ENCODE data around the gene LZTS3. TPM values are rescaled to one million over a fixed set of nuclear protein-coding genes. Genes with fewer than 3 reads are reported as not detected.

The LZTS3 gene
- total and polyA plus RNA-seq, 2 of the 13 experiments (the other 11 are each of a cell fraction or from before 2014, with no cell fraction given), result 10.1 to 31.3 TPM

DNA sequence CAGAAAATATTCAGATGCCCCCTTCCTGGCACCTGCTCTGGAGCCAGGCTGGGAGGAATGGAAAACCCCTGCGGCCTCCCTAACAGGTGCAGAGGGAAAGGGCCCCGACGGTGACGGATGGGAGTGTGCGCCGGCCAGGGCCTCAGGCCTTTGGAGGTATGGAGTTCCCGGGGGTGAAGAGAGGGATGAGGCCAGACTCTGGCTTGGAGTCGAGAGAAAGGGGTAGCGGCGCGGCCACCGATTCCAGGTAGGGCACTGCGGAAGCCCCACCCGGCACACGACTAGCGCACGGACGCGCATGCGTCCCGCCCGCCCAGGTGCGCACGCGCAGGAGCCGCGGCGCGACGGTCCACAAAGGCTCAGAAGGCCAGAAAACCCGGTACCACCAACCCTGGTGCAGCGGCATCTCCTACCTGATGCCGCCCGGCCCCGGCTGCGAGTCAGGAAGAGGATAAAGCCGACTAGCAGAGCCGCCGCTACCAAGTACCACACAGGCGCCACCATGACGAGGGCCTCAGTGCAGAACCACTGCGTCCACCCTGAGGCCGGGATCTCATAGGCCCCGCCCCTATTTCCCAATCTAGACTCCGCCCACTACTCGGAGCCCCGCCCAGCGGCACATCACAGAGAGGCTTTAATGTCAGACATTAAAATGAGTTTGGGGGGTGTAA is 30.9 kb upstream of the LZTS3 start, which contains the start of gene DDRGK1 (continued):
- peak; percentile 88; the same call in 1 of the 2 replicates for TF ChIP-seq ISX (CRISPR knock-in tag; conservative IDR thresholded peaks at IDR 0.05)
- TF ChIP-seq GPN1 (CRISPR knock-in tag; IDR thresholded peaks at IDR 0.05; ENCODE audit: borderline replicate concordance), result no peak
- TF ChIP-seq BORCS8-MEF2B (CRISPR knock-in tag; IDR thresholded peaks at IDR 0.05), result peak; percentile 66; the same call in 1 of the 2 replicates
- peak; percentile 68 for TF ChIP-seq TCF7 (IDR thresholded peaks at IDR 0.05; ENCODE audit: low read depth)
- TF ChIP-seq, protein P1, sequence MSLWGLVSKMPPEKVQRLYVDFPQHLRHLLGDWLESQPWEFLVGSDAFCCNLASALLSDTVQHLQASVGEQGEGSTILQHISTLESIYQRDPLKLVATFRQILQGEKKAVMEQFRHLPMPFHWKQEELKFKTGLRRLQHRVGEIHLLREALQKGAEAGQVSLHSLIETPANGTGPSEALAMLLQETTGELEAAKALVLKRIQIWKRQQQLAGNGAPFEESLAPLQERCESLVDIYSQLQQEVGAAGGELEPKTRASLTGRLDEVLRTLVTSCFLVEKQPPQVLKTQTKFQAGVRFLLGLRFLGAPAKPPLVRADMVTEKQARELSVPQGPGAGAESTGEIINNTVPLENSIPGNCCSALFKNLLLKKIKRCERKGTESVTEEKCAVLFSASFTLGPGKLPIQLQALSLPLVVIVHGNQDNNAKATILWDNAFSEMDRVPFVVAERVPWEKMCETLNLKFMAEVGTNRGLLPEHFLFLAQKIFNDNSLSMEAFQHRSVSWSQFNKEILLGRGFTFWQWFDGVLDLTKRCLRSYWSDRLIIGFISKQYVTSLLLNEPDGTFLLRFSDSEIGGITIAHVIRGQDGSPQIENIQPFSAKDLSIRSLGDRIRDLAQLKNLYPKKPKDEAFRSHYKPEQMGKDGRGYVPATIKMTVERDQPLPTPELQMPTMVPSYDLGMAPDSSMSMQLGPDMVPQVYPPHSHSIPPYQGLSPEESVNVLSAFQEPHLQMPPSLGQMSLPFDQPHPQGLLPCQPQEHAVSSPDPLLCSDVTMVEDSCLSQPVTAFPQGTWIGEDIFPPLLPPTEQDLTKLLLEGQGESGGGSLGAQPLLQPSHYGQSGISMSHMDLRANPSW (CRISPR knock-in tag; IDR thresholded peaks at IDR 0.05; ENCODE audit: borderline replicate concordance), result peak; percentile 77; the same call in 1 of the 2 replicates
- peak; percentile 93 for TF ChIP-seq ZNF256 (CRISPR knock-in tag; conservative IDR thresholded peaks at IDR 0.05)
- no peak for TF ChIP-seq ZNF780A (CRISPR knock-in tag; IDR thresholded peaks at IDR 0.05)
- TF ChIP-seq, protein P2, sequence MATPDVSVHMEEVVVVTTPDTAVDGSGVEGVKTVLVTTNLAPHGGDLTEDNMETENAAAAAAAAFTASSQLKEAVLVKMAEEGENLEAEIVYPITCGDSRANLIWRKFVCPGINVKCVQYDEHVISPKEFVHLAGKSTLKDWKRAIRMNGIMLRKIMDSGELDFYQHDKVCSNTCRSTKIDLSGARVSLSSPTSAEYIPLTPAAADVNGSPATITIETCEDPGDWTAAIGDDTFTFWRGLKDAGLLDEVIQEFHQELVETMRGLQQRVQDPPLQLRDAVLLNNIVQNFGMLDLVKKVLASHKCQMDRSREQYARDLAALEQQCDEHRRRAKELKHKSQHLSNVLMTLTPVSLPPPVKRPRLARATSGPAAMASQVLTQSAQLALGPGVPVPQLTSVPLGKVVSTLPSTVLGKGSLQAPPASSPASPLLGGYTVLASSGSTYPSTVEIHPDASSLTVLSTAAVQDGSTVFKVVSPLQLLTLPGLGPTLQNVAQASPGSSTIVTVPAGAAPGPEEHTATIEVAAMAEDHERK (CRISPR knock-in tag; IDR thresholded peaks at IDR 0.05; ENCODE audit: low read depth), result no peak
- TF ChIP-seq, protein P3, sequence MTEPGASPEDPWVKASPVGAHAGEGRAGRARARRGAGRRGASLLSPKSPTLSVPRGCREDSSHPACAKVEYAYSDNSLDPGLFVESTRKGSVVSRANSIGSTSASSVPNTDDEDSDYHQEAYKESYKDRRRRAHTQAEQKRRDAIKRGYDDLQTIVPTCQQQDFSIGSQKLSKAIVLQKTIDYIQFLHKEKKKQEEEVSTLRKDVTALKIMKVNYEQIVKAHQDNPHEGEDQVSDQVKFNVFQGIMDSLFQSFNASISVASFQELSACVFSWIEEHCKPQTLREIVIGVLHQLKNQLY (CRISPR knock-in tag; IDR thresholded peaks at IDR 0.05), result peak; percentile 18
- peak; percentile 72; the same call in 1 of the 2 replicates for TF ChIP-seq SIN3A (IDR thresholded peaks at IDR 0.05; ENCODE audit: borderline replicate concordance, low read depth, low read length)
- TF ChIP-seq, protein P4, sequence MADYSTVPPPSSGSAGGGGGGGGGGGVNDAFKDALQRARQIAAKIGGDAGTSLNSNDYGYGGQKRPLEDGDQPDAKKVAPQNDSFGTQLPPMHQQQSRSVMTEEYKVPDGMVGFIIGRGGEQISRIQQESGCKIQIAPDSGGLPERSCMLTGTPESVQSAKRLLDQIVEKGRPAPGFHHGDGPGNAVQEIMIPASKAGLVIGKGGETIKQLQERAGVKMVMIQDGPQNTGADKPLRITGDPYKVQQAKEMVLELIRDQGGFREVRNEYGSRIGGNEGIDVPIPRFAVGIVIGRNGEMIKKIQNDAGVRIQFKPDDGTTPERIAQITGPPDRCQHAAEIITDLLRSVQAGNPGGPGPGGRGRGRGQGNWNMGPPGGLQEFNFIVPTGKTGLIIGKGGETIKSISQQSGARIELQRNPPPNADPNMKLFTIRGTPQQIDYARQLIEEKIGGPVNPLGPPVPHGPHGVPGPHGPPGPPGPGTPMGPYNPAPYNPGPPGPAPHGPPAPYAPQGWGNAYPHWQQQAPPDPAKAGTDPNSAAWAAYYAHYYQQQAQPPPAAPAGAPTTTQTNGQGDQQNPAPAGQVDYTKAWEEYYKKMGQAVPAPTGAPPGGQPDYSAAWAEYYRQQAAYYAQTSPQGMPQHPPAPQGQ (CRISPR knock-in tag; IDR thresholded peaks at IDR 0.05; ENCODE audit: borderline replicate concordance), result 0 out of 2 replicates have a peak, but pooled peaks have one; percentile 60
- TF ChIP-seq HNRNPUL1 (IDR thresholded peaks at IDR 0.05; ENCODE audit: low read depth, low read length), result no peak
- TF ChIP-seq PRMT3 (CRISPR knock-in tag; IDR thresholded peaks at IDR 0.05; ENCODE audit: borderline replicate concordance, low read depth), result no peak
- TF ChIP-seq, protein P5, sequence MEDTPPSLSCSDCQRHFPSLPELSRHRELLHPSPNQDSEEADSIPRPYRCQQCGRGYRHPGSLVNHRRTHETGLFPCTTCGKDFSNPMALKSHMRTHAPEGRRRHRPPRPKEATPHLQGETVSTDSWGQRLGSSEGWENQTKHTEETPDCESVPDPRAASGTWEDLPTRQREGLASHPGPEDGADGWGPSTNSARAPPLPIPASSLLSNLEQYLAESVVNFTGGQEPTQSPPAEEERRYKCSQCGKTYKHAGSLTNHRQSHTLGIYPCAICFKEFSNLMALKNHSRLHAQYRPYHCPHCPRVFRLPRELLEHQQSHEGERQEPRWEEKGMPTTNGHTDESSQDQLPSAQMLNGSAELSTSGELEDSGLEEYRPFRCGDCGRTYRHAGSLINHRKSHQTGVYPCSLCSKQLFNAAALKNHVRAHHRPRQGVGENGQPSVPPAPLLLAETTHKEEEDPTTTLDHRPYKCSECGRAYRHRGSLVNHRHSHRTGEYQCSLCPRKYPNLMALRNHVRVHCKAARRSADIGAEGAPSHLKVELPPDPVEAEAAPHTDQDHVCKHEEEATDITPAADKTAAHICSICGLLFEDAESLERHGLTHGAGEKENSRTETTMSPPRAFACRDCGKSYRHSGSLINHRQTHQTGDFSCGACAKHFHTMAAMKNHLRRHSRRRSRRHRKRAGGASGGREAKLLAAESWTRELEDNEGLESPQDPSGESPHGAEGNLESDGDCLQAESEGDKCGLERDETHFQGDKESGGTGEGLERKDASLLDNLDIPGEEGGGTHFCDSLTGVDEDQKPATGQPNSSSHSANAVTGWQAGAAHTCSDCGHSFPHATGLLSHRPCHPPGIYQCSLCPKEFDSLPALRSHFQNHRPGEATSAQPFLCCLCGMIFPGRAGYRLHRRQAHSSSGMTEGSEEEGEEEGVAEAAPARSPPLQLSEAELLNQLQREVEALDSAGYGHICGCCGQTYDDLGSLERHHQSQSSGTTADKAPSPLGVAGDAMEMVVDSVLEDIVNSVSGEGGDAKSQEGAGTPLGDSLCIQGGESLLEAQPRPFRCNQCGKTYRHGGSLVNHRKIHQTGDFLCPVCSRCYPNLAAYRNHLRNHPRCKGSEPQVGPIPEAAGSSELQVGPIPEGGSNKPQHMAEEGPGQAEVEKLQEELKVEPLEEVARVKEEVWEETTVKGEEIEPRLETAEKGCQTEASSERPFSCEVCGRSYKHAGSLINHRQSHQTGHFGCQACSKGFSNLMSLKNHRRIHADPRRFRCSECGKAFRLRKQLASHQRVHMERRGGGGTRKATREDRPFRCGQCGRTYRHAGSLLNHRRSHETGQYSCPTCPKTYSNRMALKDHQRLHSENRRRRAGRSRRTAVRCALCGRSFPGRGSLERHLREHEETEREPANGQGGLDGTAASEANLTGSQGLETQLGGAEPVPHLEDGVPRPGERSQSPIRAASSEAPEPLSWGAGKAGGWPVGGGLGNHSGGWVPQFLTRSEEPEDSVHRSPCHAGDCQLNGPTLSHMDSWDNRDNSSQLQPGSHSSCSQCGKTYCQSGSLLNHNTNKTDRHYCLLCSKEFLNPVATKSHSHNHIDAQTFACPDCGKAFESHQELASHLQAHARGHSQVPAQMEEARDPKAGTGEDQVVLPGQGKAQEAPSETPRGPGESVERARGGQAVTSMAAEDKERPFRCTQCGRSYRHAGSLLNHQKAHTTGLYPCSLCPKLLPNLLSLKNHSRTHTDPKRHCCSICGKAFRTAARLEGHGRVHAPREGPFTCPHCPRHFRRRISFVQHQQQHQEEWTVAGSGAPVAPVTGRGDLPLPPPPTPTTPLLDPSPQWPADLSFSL (CRISPR knock-in tag; IDR thresholded peaks at IDR 0.05), result no peak
